Measurements from ENCODE around the gene KLHL29. TPM values are rescaled to one million over a fixed set of nuclear protein-coding genes. Genes with fewer than 3 reads are reported as not detected.

The KLHL29 gene
- total RNA-seq, 6 experiments from 2014 or later = 1.2 to 10.2 (median 6.4) TPM

GRCh38 chr2:23662941-23663920 is 278.3 kb downstream of the KLHL29 start:
- H3K4me1 ChIP-seq = no peaks in the 10 kb centered on the region
- H3K27ac ChIP-seq = no peak overlapping the region
- no peaks in the 10 kb centered on the region for H3K9me3 ChIP-seq
- intact Hi-C loops (cut with DNase I) = no loop called here
- WGBS (ENCODE audit: insufficient coverage, low coverage, low lambda C conversion rate, missing lambda C conversion rate) = 43% methylated on average over 16 of the region's 46 CpGs
- ATAC-seq (peak; percentile 17 to 29 (median 22)), DNase-seq (no peak)
- H3K36me3 ChIP-seq = no peaks in the 10 kb centered on the region
- no peak overlapping the region for H3K4me3 ChIP-seq
- TF ChIP-seq CTCF (IDR thresholded peaks at IDR 0.05) (no peak), POLR2A (IDR thresholded peaks at IDR 0.05) (no peak)
- H3K27me3 ChIP-seq = no peaks in the 10 kb centered on the region

- TF ChIP-seq POLR2A (IDR thresholded peaks at IDR 0.05) = no peak
- no peak for TF ChIP-seq CTCF (IDR thresholded peaks at IDR 0.05)
- Histone ChIP-seq H3K27ac (no peak overlapping the region), H3K4me3 (no peak overlapping the region), H3K27me3 (no peaks in the 10 kb centered on the region), H3K4me1 (no peaks in the 10 kb centered on the region), H3K36me3 (no peaks in the 10 kb centered on the region), H3K9me3 (no peaks in the 10 kb centered on the region)
- intact Hi-C loops (cut with DNase I) = no loop called here
- ATAC-seq (no peak), DNase-seq (no peak)
- 69% methylated on average over 8 of the region's 9 CpGs for WGBS (ENCODE audit: insufficient coverage, low coverage, low lambda C conversion rate, missing lambda C conversion rate)
Measured at GRCh38 chr2:23664066-23664788, 279.2 kb downstream of the KLHL29 start.

GRCh38 chr2:23666241-23666979 is 281.4 kb downstream of the KLHL29 start:
- intact Hi-C loops (cut with DNase I) = no loop called here
- no peak for ATAC-seq

More at GRCh38 chr2:23666241-23666979, 281.4 kb downstream of the KLHL29 start:
- no peaks in the 10 kb centered on the region for H3K36me3 ChIP-seq
- H3K27ac ChIP-seq = no peak overlapping the region
- no peaks in the 10 kb centered on the region for H3K9me3 ChIP-seq
- H3K4me3 ChIP-seq = no peak overlapping the region
- no peaks in the 10 kb centered on the region for H3K4me1 ChIP-seq
- no peaks in the 10 kb centered on the region for H3K27me3 ChIP-seq
- DNase-seq = no peak
- WGBS (ENCODE audit: insufficient coverage, low coverage, low lambda C conversion rate, missing lambda C conversion rate) = 72% methylated on average over 3 of the region's 12 CpGs
- no peak for TF ChIP-seq POLR2A (IDR thresholded peaks at IDR 0.05)
- TF ChIP-seq CTCF (IDR thresholded peaks at IDR 0.05) = no peak
